ENCODE results near the gene SHPK.

- TF ChIP-seq POLR2A (IDR thresholded peaks at IDR 0.05; ENCODE audit: low read depth, low read length) (no peak), TAF1 (IDR thresholded peaks at IDR 0.05; ENCODE audit: borderline replicate concordance, low read depth, low read length) (no peak), POLR2AphosphoS5 (IDR thresholded peaks at IDR 0.05; ENCODE audit: low read depth, low read length) (no peak)
These were observed 24.4 kb upstream of the SHPK start for GRCh38 chr17:3660311-3660891.
